ENCODE data around the gene VAV2. TPM values are rescaled to one million over a fixed set of nuclear protein-coding genes. Genes with fewer than 3 reads are reported as not detected.

The VAV2 gene
- polyA plus RNA-seq, 1 donor, result 48.4 TPM

GRCh38 chr9:133793471-133793870, 198.7 kb downstream of the VAV2 start:
- WGBS (ENCODE audit: insufficient coverage, low lambda C conversion rate), result no CpG with 5 or more reads among the region's 13 CpGs
- H3K4me3 ChIP-seq (ENCODE audit: low read length), result no peak overlapping the region
- no peak for DNase-seq

DNA sequence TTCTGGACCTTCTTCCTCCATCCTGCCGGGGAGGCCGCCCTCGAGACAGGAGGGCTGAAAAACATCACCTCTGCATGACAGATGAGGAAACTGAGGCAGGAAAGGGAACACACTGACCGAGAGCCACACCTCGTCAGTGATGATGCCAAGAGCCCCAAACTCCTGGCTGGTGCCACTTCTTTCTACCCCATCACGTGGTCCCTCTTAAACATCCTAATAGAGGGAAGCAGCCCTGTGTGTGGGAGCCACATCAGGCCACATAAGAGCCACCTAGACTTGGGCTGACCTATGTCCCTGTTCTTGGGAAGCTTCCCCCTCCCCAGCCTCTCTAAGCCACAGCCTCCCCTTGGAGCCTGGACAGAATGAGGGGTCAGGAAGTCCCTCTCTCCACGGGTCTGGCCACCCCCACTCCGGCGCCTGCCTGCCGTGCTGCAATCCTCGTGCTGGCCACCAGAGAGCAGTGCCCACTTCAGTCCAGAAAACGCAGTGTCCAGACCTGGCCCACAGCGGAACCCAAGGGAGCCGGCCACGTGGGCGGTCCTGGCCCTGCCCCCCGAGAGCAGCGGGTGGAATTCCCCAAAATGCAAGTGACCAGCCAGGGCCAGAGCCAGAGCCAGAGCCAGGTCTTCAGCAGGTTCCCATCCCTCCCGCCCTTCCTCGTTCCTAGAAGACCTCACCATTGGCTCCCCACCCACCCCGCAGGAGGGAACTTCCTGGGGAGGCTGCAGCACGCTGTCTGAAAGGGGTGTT, 199.2 kb downstream of the VAV2 start:
- Histone ChIP-seq H3K4me1 (ENCODE audit: control insufficient read depth, insufficient read depth, low read length) (peaks cover 31% of the 10 kb centered on the region), H3K4me3 (ENCODE audit: low read length) (no peak overlapping the region), H3K27ac (ENCODE audit: low read length) (no peak overlapping the region), H3K36me3 (ENCODE audit: control insufficient read depth, insufficient read depth, low read length) (peaks cover 56% of the 10 kb centered on the region), H3K9me3 (ENCODE audit: control insufficient read depth, low read depth, low read length) (no peaks in the 10 kb centered on the region), H3K27me3 (ENCODE audit: control insufficient read depth, insufficient read depth, low read length) (no peaks in the 10 kb centered on the region)
- peak; percentile 46 to 48 for DNase-seq
- WGBS (ENCODE audit: insufficient coverage, low lambda C conversion rate), result no CpG with 5 or more reads among the region's 22 CpGs

More at GRCh38 chr9:133793471-133793870, 198.7 kb downstream of the VAV2 start:
- Histone ChIP-seq H3K36me3 (ENCODE audit: control insufficient read depth, insufficient read depth, low read length) (peaks cover 56% of the 10 kb centered on the region), H3K9me3 (ENCODE audit: control insufficient read depth, low read depth, low read length) (no peaks in the 10 kb centered on the region), H3K27ac (ENCODE audit: low read length) (no peak overlapping the region), H3K4me1 (ENCODE audit: control insufficient read depth, insufficient read depth, low read length) (peaks cover 25% of the 10 kb centered on the region), H3K27me3 (ENCODE audit: control insufficient read depth, insufficient read depth, low read length) (no peaks in the 10 kb centered on the region)

GRCh38 chr9:133791735-133792649, 200.1 kb downstream of the VAV2 start:
- Histone ChIP-seq H3K27me3 (ENCODE audit: control insufficient read depth, insufficient read depth, low read length) (no peaks in the 10 kb centered on the region), H3K36me3 (ENCODE audit: control insufficient read depth, insufficient read depth, low read length) (peaks cover 53% of the 10 kb centered on the region), H3K4me1 (ENCODE audit: control insufficient read depth, insufficient read depth, low read length) (peaks cover 39% of the 10 kb centered on the region), H3K4me3 (ENCODE audit: low read length) (no peak overlapping the region), H3K27ac (ENCODE audit: low read length) (no peak overlapping the region), H3K9me3 (ENCODE audit: control insufficient read depth, low read depth, low read length) (no peaks in the 10 kb centered on the region)
- no peak for DNase-seq
- WGBS (ENCODE audit: insufficient coverage, low lambda C conversion rate), result 100% methylated on average over 1 of the region's 18 CpGs

GRCh38 chr9:133791069-133791468, 201.1 kb downstream of the VAV2 start:
- peaks cover 53% of the 10 kb centered on the region for H3K36me3 ChIP-seq (ENCODE audit: control insufficient read depth, insufficient read depth, low read length)
- H3K27me3 ChIP-seq (ENCODE audit: control insufficient read depth, insufficient read depth, low read length), result no peaks in the 10 kb centered on the region
- no peak for DNase-seq
- peaks cover 40% of the 10 kb centered on the region for H3K4me1 ChIP-seq (ENCODE audit: control insufficient read depth, insufficient read depth, low read length)
- no peak overlapping the region for H3K4me3 ChIP-seq (ENCODE audit: low read length)
- H3K9me3 ChIP-seq (ENCODE audit: control insufficient read depth, low read depth, low read length), result no peaks in the 10 kb centered on the region
- no peak overlapping the region for H3K27ac ChIP-seq (ENCODE audit: low read length)
- no CpG with 5 or more reads among the region's 13 CpGs for WGBS (ENCODE audit: insufficient coverage, low lambda C conversion rate)

DNA sequence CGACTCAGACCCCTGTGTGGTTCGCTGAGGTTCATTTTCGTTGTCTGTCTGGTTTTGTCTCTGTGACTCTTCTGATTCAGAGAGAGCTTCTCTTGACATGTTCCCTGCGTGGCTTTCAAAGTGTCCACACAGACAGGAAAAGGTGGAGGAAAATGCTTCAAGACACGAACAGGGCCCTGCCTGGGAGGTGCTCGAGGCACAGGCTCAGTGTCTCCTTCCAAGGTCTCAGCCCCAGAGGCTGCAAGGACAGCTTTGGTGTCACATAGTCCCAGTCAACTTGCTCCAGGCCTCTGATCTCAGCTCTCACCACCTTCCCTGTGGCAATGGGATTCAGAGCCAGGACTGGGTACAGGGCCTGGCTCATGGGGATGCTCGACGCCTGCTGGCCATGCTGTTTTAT, 202.3 kb downstream of the VAV2 start:
- no peak overlapping the region for H3K4me3 ChIP-seq (ENCODE audit: low read length)
- peaks cover 54% of the 10 kb centered on the region for H3K36me3 ChIP-seq (ENCODE audit: control insufficient read depth, insufficient read depth, low read length)
- H3K9me3 ChIP-seq (ENCODE audit: control insufficient read depth, low read depth, low read length), result no peaks in the 10 kb centered on the region
- peaks cover 40% of the 10 kb centered on the region for H3K4me1 ChIP-seq (ENCODE audit: control insufficient read depth, insufficient read depth, low read length)
- DNase-seq, result no peak
- WGBS (ENCODE audit: insufficient coverage, low lambda C conversion rate), result no CpG with 5 or more reads among the region's 8 CpGs
- H3K27me3 ChIP-seq (ENCODE audit: control insufficient read depth, insufficient read depth, low read length), result no peaks in the 10 kb centered on the region
- peak overlapping the region; percentile 98 for H3K27ac ChIP-seq (ENCODE audit: low read length)

GRCh38 chr9:133788819-133789717, 203.1 kb downstream of the VAV2 start:
- DNase-seq, result peak; percentile 76 to 92
- Histone ChIP-seq H3K4me3 (ENCODE audit: low read length) (peak overlapping the region; percentile 25), H3K4me1 (ENCODE audit: control insufficient read depth, insufficient read depth, low read length) (peaks cover 40% of the 10 kb centered on the region), H3K36me3 (ENCODE audit: control insufficient read depth, insufficient read depth, low read length) (peaks cover 54% of the 10 kb centered on the region), H3K27ac (ENCODE audit: low read length) (peak overlapping the region; percentile 98), H3K27me3 (ENCODE audit: control insufficient read depth, insufficient read depth, low read length) (no peaks in the 10 kb centered on the region), H3K9me3 (ENCODE audit: control insufficient read depth, low read depth, low read length) (no peaks in the 10 kb centered on the region)
- no CpG with 5 or more reads among the region's 34 CpGs for WGBS (ENCODE audit: insufficient coverage, low lambda C conversion rate)

GRCh38 chr9:133788045-133788818, 203.9 kb downstream of the VAV2 start:
- peaks cover 40% of the 10 kb centered on the region for H3K4me1 ChIP-seq (ENCODE audit: control insufficient read depth, insufficient read depth, low read length)
- WGBS (ENCODE audit: insufficient coverage, low lambda C conversion rate), result no CpG with 5 or more reads among the region's 37 CpGs

DNA sequence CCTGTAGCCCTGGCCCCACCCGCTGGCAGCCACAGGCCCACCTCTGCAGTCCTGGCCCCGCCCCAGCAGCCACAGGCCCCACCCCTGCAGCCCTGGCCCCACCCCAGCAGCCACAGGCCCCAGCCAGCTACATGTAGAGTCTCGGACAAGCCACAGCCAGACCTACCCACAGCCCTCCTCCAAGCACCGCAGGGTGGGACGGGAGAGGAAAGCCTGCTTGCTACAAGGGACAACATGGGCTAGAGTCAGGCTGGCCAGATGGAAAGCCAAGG, 204.4 kb downstream of the VAV2 start:
- no peaks in the 10 kb centered on the region for H3K27me3 ChIP-seq (ENCODE audit: control insufficient read depth, insufficient read depth, low read length)
- DNase-seq, result peak; percentile 12 to 48
- H3K36me3 ChIP-seq (ENCODE audit: control insufficient read depth, insufficient read depth, low read length), result peaks cover 64% of the 10 kb centered on the region
- no peak overlapping the region for H3K4me3 ChIP-seq (ENCODE audit: low read length)
- H3K4me1 ChIP-seq (ENCODE audit: control insufficient read depth, insufficient read depth, low read length), result peaks cover 40% of the 10 kb centered on the region
- no CpG with 5 or more reads among the region's 5 CpGs for WGBS (ENCODE audit: insufficient coverage, low lambda C conversion rate)
- peak overlapping the region; percentile 98 for H3K27ac ChIP-seq (ENCODE audit: low read length)
- no peaks in the 10 kb centered on the region for H3K9me3 ChIP-seq (ENCODE audit: control insufficient read depth, low read depth, low read length)

More at GRCh38 chr9:133788045-133788818, 203.9 kb downstream of the VAV2 start:
- Histone ChIP-seq H3K27ac (ENCODE audit: low read length) (peak overlapping the region; percentile 98), H3K4me3 (ENCODE audit: low read length) (peak overlapping the region; percentile 25), H3K9me3 (ENCODE audit: control insufficient read depth, low read depth, low read length) (no peaks in the 10 kb centered on the region), H3K27me3 (ENCODE audit: control insufficient read depth, insufficient read depth, low read length) (no peaks in the 10 kb centered on the region), H3K36me3 (ENCODE audit: control insufficient read depth, insufficient read depth, low read length) (peaks cover 58% of the 10 kb centered on the region)
- DNase-seq, result no peak

DNA sequence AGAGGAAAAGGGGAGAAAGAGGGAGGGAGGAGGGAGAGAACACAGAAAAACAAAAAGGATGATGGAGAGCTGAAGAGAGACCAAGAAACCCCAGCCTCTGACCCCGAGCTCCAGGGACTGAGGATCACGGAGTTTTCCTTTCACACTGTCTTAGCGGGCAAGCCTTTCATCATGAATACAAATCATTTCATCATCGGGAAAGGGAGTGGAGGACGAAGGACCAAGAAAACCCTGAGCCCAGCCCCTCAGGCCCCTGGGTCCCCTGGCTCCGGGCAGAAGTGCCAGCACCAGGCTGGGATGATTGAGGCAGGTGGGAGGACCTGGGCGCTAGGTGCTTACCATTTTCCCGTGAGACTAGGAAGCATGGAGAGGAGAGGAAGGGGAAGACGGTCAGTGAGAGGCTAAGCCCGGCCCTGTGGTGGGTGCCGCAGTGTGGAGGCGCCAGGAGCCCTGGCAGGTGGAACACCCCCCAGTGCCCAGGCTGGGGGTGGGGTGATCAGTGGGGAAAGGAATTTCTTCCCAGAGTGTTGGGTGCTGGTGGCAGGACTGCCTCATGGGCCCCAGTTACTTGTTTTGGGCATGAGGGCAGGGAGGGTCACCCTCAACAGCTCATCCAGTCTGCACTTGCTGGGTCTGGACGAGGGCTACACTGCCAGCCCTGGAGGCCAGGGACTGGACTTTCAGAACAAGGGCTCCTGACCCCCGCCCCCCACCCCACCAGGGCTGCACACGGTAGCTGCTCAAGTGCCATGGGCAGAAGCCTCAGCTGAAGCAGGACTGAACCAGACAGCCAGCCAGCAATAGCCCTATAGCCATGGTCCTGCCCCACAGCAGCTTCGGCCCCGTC, 205.0 kb downstream of the VAV2 start:
- Histone ChIP-seq H3K27ac (ENCODE audit: low read length) (no peak overlapping the region), H3K36me3 (ENCODE audit: control insufficient read depth, insufficient read depth, low read length) (peaks cover 65% of the 10 kb centered on the region), H3K9me3 (ENCODE audit: control insufficient read depth, low read depth, low read length) (no peaks in the 10 kb centered on the region), H3K4me1 (ENCODE audit: control insufficient read depth, insufficient read depth, low read length) (peaks cover 40% of the 10 kb centered on the region), H3K27me3 (ENCODE audit: control insufficient read depth, insufficient read depth, low read length) (no peaks in the 10 kb centered on the region), H3K4me3 (ENCODE audit: low read length) (no peak overlapping the region)
- no CpG with 5 or more reads among the region's 17 CpGs for WGBS (ENCODE audit: insufficient coverage, low lambda C conversion rate)
- DNase-seq, result no peak
